HepG2 (cell line): ENCODE data around the gene FABP1. TPM values are rescaled to one million over a fixed set of nuclear protein-coding genes. Genes with fewer than 3 reads are reported as not detected.
A peak's percentile ranks its signal among the peaks of the same experiment; 100 is the strongest.

ENCODE experiments used
- ATAC-seq: fragments of 200-7000 bp; cut with Tn5 transposase; 3 replicates; pipeline ENCODE4 v1.9.1; 2020; ENCODE audit warnings: mild to moderate bottlenecking, moderate library complexity
- BruUV-seq: library from RNA; stranded (reverse); fragments of 400-500 nt; replicated peaks from 2 replicates; lab custom pipeline; 2021; lab: Mats Ljungman, UMichigan
- CTCF ChIA-PET: fragments of 300-600 bp; formaldehyde crosslinking; extraction: SDS; loops from one replicate; lab custom pipeline; 2021; ENCODE audit warnings: low total read pairs, inconsistent platforms, low intra/inter-chr PET ratio; lab: Yijun Ruan, JAX
- POLR2A ChIA-PET: fragments of 350-600 bp; sonication (Branson Sonifier 250); formaldehyde crosslinking; loops from one replicate; lab custom pipeline; 2020; ENCODE audit warnings: antibody characterized with exemption, inconsistent platforms; lab: Yijun Ruan, JAX
- DNase-seq: peaks from one replicate; pipeline ENCODE4 v3.0.0-alpha.2; 2015; ENCODE audit warnings: low spot score
- FAIRE-seq: peaks from 3 replicates; lab custom pipeline; 2011; peaks lifted over from hg19 to GRCh38; lab: Jason Lieb, UNC
- H2AFZ ChIP-seq: one replicate; pipeline ENCODE4 v1.6.1; 2011; ENCODE audit warnings: low read length, inconsistent platforms
- H3K27ac ChIP-seq: fragments of 300-600 bp; 3 replicates; pipeline ENCODE4 v1.8.0; 2011; ENCODE audit warnings: mixed run types, mild to moderate bottlenecking, mixed read lengths, low read length, inconsistent platforms; ENCODE audit not compliant: insufficient read depth; ENCODE audit errors: extremely low read length
- H3K27me3 ChIP-seq, 2 experiments: fragments of 200-600 bp in 1 of 2; 2 replicates in 1 of 2; 3 replicates in 1 of 2; pipeline versions ENCODE4 v1.6.0 to v1.8.0; 2011; ENCODE audit warnings: low read length in 2 of 2, mild to moderate bottlenecking in 2 of 2, moderate library complexity in 2 of 2, inconsistent platforms in 1 of 2; ENCODE audit not compliant: insufficient read depth in 2 of 2, control insufficient read depth in 1 of 2
- H3K36me3 ChIP-seq, 2 experiments: fragments of 200-600 bp in 1 of 2; replicated peaks in 1 of 2; 2 replicates in 1 of 2; 3 replicates in 1 of 2; pipeline versions ENCODE4 v1.5.1 to v1.8.0; 2011; ENCODE audit warnings: low read length in 2 of 2, inconsistent platforms in 1 of 2; ENCODE audit not compliant: insufficient read depth in 2 of 2, control insufficient read depth in 1 of 2
- H3K4me1 ChIP-seq: 2 replicates; pipeline ENCODE4 v1.5.1; 2012; ENCODE audit warnings: low read length, inconsistent platforms; ENCODE audit not compliant: insufficient read depth
- H3K4me2 ChIP-seq: 2 replicates; pipeline ENCODE4 v1.6.0; 2011; ENCODE audit warnings: low read depth, low read length, inconsistent platforms
- H3K4me3 ChIP-seq, 3 experiments: fragments of 200-600 bp in 1 of 3; sonication (generic), shearing (Covaris generic) in 1 of 3; replicated peaks in 1 of 3; 2 replicates each; pipeline ENCODE4 v1.5.1; 2011 to 2016; ENCODE audit warnings: low read length in 3 of 3, inconsistent platforms in 2 of 3, low read depth in 2 of 3, mild to moderate bottlenecking in 2 of 3, control low read depth in 1 of 3, mixed read lengths in 1 of 3; ENCODE audit not compliant: insufficient read depth in 1 of 3
- H3K79me2 ChIP-seq: one replicate; pipeline ENCODE4 v1.6.1; 2011; ENCODE audit warnings: low read length, inconsistent platforms; ENCODE audit not compliant: insufficient read depth
- H3K9ac ChIP-seq: 2 replicates; pipeline ENCODE4 v1.6.0; 2011; ENCODE audit warnings: mild to moderate bottlenecking, low read depth, low read length, inconsistent platforms; ENCODE audit not compliant: insufficient read depth
- H3K9me3 ChIP-seq: 2 replicates; pipeline ENCODE4 v1.5.1; 2012; ENCODE audit warnings: mild to moderate bottlenecking, low read length
- H4K20me1 ChIP-seq: 2 replicates; pipeline ENCODE4 v1.6.0; 2011; ENCODE audit warnings: inconsistent platforms, mild to moderate bottlenecking, low read length, moderate library complexity; ENCODE audit not compliant: insufficient read depth
- MAFF ChIP-seq: IDR thresholded peaks from 2 replicates; pipeline ENCODE4 v1.6.1; 2011; ENCODE audit warnings: low read depth, low read length, improper control_type of control experiment
- MAFK ChIP-seq, 2 experiments: IDR thresholded peaks in 1 of 2; conservative IDR thresholded peaks in 1 of 2; 2 replicates each; pipeline ENCODE4 v1.6.1; 2011; ENCODE audit warnings: improper control_type of control experiment in 2 of 2, low read length in 2 of 2
- PRDM10 ChIP-seq: sonication (generic); formaldehyde crosslinking; IDR thresholded peaks from 2 replicates; pipeline ENCODE4 v1.4.0; 2020; ENCODE audit warnings: low read depth, missing genetic modification reagents
- THRA ChIP-seq: sonication (generic); formaldehyde crosslinking; IDR thresholded peaks from 2 replicates; pipeline ENCODE4 v1.4.0; 2020; ENCODE audit warnings: missing genetic modification reagents, borderline replicate concordance
- WGBS: methylation state at CpG from one replicate; pipeline ENCODE4 v1.1.6; 2017; ENCODE audit warnings: low lambda C conversion rate; 5-methylcytosine and 5-hydroxymethylcytosine counted together
- in situ Hi-C: cut with HindIII; loops from 2 replicates; pipeline ENCODE4 v1.10.0; 2017; ENCODE audit warnings: low pct_unique_long_range_greater_than_20kb; ENCODE audit not compliant: extremely low pct_ligation_motif_present
- intact Hi-C: fragments of 100-400 bp; cut with micrococcal nuclease; formaldehyde crosslinking; loops from one replicate; pipeline ENCODE4 v1.10.0; 2022; ENCODE audit not compliant: unreplicated experiment
- polyA plus RNA-seq, 8 experiments: library from polyadenylated mRNA; depleted of rRNA in 3 of 8; stranded (reverse) in 7 of 8; unstranded in 1 of 8; fragments of >200 nt; fragmentation: Illumina TruSeq in 4 of 8; extraction: Trizol in 4 of 8; gene quantifications; 2 replicates each; pipeline versions ENCODE4 v1.2.1 to v1.2.3, GENCODE V29; 2011 to 2016; ENCODE audit warnings: low read depth in 4 of 8, missing spikeins in 1 of 8, mixed read lengths in 1 of 8; ENCODE audit not compliant: insufficient read depth in 1 of 8
- total RNA-seq, 5 experiments: library from RNA; depleted of rRNA; stranded (reverse); fragments of >200 nt; fragmentation: Illumina TruSeq; extraction: Trizol; gene quantifications; 2 replicates each; pipeline ENCODE4 v1.2.3, GENCODE V29; 2016; ENCODE audit warnings: low read depth in 1 of 5

FABP1 gene
- total and polyA plus RNA-seq, 2 of the 13 experiments (the other 11 are each of a cell fraction or from before 2014, with no cell fraction given) = 644 to 1,608 TPM

- CTCF ChIA-PET = interaction anchor here (1.1 kb wide), 1 partner anchor 61 kb away, joined by 3 read pairs; no protein-coding TSS in a partner anchor
- no TSS peak for BruUV-seq
- no peak for FAIRE-seq
Measured at GRCh38 chr2:88097891-88098557, 29.8 kb downstream of the FABP1 start.

More at GRCh38 chr2:88097891-88098557, 29.8 kb downstream of the FABP1 start:
- Histone ChIP-seq H3K9ac (no peak overlapping the region), H3K36me3 (no peaks in the 10 kb centered on the region), H3K27ac (no peak overlapping the region), H3K4me2 (no peak overlapping the region), H3K27me3 (peaks cover 4 to 32% of the 10 kb centered on the region in 2 experiments; a peak in 4 of 5 replicates), H2AFZ (no peak overlapping the region), H3K4me3 (no peak overlapping the region), H3K9me3 (no peaks in the 10 kb centered on the region), H3K4me1 (peaks cover 7% of the 10 kb centered on the region), H3K79me2 (no peaks in the 10 kb centered on the region), H4K20me1 (no peaks in the 10 kb centered on the region)
- ATAC-seq (no peak), DNase-seq (no peak)
- WGBS = 47% methylated on average over 4 of the region's 4 CpGs
- TF ChIP-seq MAFF (peak; percentile 29; the same call in 1 of the 2 replicates), PRDM10 (CRISPR knock-in tag) (no peak), MAFK (conservative IDR thresholded peaks at IDR 0.05 in 1 of 2, IDR thresholded peaks at IDR 0.05 in 1 of 2; ENCODE audit: low read length in 2 of 2) (peak in 1 of 2 experiments; percentile 63; a peak in 3 of 4 replicates), THRA (no peak)
- in situ Hi-C loops (no loop called here), intact Hi-C loops (loop anchor here (2.0 kb wide), 1 partner anchor 63 kb away; no protein-coding TSS in a partner anchor)
- POLR2A ChIA-PET = no interaction called here
